Measurements from ENCODE around the gene TAL1. TPM values are rescaled to one million over a fixed set of nuclear protein-coding genes. Genes with fewer than 3 reads are reported as not detected.

The TAL1 gene
- total RNA-seq, 1 donor from 2014 or later = not detected

DNA sequence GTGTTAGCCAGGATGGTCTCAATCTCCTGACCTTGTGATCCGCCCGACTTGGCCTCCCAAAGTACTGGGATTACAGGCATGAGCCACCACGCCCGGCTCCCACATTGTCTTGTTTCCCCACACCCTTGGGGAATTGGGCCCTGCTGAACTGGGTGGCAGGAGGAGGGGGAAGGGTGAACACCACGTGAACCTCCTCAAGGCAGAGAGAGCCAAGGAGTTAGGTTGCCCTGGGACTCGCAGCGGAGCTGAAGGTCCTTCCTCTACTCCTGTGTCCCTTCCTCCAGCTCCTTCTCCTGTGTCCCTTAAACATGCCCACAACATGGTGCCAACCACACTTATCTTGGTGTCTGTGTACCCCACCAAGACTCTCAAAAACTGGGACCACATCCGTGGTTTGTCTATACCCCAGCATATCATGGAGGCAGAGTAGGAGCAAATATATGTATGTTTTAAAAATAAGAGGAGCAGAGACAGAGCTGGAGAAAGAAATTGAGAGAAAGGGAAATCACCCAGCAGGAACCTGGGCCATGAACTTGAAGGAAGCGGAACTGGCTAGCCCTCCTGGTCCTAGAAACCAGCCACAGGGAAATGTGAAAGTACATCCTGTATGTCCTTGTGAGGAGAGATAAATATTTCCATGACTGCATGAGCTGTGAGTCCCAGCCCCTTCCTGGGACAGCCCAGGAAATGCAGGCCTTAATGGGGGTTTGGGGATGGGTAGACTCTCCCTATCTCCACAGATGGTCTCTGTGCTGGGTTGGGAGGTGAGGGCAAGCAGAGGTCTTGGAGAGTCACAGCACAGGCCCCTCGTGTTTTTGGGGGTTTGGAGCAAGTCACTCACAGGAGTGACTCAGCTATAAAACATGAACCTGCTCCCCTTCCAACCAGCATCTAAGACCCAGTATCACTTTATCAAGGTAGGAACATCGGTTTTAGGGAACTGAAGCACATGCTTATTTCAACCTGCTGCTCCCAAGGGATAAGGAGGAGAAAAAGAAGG lies 9.4 kb upstream of the TAL1 start:
- H3K36me3 Mint-ChIP-seq (ENCODE audit: low read depth) = no peaks in the 10 kb centered on the region
- no peak for DNase-seq (ENCODE audit: low spot score)
- H3K27ac Mint-ChIP-seq = no peak overlapping the region
- no peak overlapping the region for H3K4me3 Mint-ChIP-seq (ENCODE audit: low read depth)
- H3K4me1 Mint-ChIP-seq (ENCODE audit: low read depth) = peaks cover 30% of the 10 kb centered on the region
- H3K9me3 Mint-ChIP-seq = no peaks in the 10 kb centered on the region
- intact Hi-C loops (cut with micrococcal nuclease) = no loop called here
- H3K27me3 Mint-ChIP-seq (ENCODE audit: low read depth) = peaks cover 31% of the 10 kb centered on the region

DNA sequence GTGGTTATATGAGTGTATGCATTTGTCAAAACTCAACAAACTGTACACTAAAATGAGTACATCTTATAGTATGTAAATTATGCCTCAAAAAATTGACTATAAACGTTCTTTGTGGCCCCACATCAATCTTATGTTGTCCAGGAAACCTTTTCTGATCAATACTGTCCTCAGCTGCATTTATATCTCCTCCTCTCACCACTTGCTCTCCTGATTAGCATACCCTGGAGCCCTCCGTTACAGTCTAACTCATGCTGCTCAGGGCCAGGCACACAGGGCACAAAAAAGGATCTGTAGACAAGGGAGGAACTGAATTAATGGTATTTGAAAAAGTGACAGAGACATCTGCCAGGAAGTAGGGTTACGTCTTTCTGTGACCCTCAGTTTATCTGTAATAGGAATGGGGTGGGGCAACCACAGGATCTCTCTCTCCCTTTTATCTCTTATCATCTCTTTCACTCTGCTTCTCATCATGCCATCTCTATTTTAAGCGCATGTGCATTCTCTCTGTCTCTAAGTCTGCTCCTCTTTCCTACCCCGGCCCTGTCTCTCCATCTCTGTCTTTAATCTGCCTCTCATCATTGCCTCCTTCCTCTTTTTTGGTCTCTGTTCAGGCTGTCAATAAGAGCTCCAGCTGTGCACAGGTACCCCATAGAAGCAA lies 7.0 kb upstream of the TAL1 start:
- Mint-ChIP-seq H3K4me3 (ENCODE audit: low read depth) (peak overlapping the region; percentile 35), H3K27ac (peak overlapping the region; percentile 46), H3K4me1 (ENCODE audit: low read depth) (peaks cover 32% of the 10 kb centered on the region), H3K27me3 (ENCODE audit: low read depth) (peaks cover 33% of the 10 kb centered on the region), H3K36me3 (ENCODE audit: low read depth) (no peaks in the 10 kb centered on the region), H3K9me3 (no peaks in the 10 kb centered on the region)
- intact Hi-C loops (cut with micrococcal nuclease) = loop anchor here (2.0 kb wide), 1 partner anchor 50 kb away; no protein-coding TSS in a partner anchor
- DNase-seq (ENCODE audit: low spot score) = no peak

DNA sequence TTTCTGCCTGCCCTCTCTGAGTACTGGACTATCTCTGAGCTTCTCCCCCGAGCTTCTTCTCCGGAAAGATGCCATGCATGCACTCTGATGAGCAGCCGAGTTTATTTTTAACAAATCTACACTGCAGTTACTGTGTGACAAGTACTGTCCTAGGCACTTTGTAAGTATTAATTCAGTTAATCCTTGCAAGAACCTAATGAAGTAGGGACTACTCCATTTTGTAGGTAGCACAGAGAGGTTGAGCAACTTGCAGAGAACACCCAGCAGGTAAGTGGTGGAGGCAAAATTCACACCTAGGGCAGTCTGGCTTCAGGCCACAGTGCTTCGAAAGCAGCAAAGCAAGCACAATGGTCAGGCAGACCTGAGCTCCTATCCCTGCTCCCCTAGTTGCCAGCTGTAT lies 3.8 kb upstream of the TAL1 start:
- no peak overlapping the region for H3K27ac Mint-ChIP-seq
- H3K36me3 Mint-ChIP-seq (ENCODE audit: low read depth) = no peaks in the 10 kb centered on the region
- H3K9me3 Mint-ChIP-seq = no peaks in the 10 kb centered on the region
- H3K4me1 Mint-ChIP-seq (ENCODE audit: low read depth) = peaks cover 44% of the 10 kb centered on the region
- DNase-seq (ENCODE audit: low spot score) = no peak
- intact Hi-C loops (cut with micrococcal nuclease) = no loop called here
- no peak overlapping the region for H3K4me3 Mint-ChIP-seq (ENCODE audit: low read depth)
- peaks cover 47% of the 10 kb centered on the region for H3K27me3 Mint-ChIP-seq (ENCODE audit: low read depth)

DNA sequence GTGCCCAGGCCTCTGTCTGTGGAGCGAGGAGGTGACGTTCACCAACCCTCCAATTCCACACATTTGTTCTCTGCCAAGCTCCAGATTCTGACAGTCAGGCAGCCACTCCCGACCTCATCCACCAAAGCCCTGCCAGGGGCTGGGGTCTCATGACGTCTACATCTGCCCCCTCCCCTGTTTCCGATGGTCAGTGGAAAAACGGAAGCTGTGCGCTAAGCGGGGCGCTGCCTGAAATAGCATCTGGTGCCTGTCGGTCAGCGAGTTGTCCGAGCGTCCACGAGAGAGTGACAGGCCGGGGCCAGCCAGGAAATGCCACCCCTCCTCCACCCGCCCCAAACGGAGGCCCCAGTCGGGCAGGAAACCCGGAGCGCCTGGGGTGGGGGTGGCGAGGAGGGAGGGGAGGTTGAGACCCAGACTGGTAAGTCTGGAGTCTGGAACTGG lies 3.2 kb upstream of the TAL1 start:
- no peak for DNase-seq (ENCODE audit: low spot score)
- no peaks in the 10 kb centered on the region for H3K9me3 Mint-ChIP-seq
- H3K27me3 Mint-ChIP-seq (ENCODE audit: low read depth) = peaks cover 52% of the 10 kb centered on the region
- no peak overlapping the region for H3K4me3 Mint-ChIP-seq (ENCODE audit: low read depth)
- no peaks in the 10 kb centered on the region for H3K36me3 Mint-ChIP-seq (ENCODE audit: low read depth)
- intact Hi-C loops (cut with micrococcal nuclease) = no loop called here
- H3K4me1 Mint-ChIP-seq (ENCODE audit: low read depth) = peaks cover 45% of the 10 kb centered on the region
- H3K27ac Mint-ChIP-seq = no peak overlapping the region

DNA sequence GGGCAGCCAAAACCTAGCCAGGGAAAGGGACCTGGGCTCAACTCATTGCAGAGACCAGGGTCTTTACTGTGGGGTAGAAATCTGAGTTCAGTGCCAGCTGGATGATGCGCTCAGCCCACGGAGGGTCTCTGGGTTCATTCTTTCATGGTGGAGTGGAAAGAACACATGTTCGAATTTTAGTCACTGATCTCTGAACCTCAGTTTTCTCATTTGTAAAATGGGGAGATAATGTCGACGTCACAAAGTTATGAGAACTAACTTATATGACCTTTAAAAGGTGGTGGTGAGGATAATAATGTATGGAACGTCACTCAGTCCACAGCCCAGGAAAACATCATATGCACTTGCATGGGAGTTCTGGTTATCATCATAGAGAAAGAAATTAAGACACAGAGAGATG lies 1.2 kb upstream of the TAL1 start:
- Mint-ChIP-seq H3K36me3 (ENCODE audit: low read depth) (no peaks in the 10 kb centered on the region), H3K4me3 (ENCODE audit: low read depth) (no peak overlapping the region), H3K9me3 (no peaks in the 10 kb centered on the region), H3K27ac (no peak overlapping the region), H3K4me1 (ENCODE audit: low read depth) (peaks cover 40% of the 10 kb centered on the region), H3K27me3 (ENCODE audit: low read depth) (peaks cover 69% of the 10 kb centered on the region)
- intact Hi-C loops (cut with micrococcal nuclease) = loop anchor here (5.0 kb wide), 1 partner anchor 741 kb away; no protein-coding TSS in a partner anchor
- DNase-seq (ENCODE audit: low spot score) = no peak

DNA sequence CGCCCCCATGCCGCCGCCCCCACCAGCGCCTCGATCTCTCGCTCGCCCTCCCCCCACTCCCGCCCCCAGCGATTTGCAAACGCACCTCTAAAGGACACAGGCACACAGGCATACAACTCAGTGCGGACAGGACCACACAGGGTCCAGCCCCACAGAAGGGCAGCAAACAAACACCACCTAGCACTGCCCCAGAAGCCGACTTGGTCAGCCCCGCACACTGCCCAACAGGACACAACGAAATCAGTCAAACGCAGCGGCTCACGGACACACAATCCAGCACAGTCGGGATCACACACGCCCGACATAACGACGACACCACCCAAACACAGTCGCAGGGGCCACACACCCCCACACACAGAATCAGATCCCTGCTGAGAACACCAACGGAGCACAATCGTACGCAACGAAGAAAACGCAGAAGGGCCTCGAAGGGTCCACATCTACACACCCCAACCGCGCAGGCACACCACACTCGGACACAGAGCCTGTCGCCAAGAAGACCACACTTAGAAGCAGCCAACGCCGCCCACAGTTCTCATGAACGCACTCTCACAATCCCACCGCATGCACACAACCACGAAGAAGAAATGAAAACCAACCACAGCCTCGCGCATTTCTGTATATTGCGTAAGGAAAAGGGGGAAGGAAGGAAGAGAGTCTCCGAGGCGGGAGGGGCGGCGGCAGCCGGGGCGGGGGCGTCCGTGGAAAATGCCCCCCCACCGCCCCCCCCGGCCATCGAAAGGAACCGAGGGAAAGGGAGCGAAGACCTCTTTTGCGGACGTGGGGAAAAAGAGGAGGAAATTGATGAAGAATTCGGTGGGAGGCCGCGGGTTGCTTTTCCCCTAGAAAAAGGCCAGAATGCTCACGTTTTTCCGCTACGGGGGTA lies 481 bp downstream of the TAL1 start:
- intact Hi-C loops (cut with micrococcal nuclease) = loop anchor here (2.0 to 5.0 kb wide), 3 partner anchors 205 to 739 kb away; no protein-coding TSS in a partner anchor
- Mint-ChIP-seq H3K27me3 (ENCODE audit: low read depth) (peaks cover 82% of the 10 kb centered on the region), H3K4me1 (ENCODE audit: low read depth) (peaks cover 29% of the 10 kb centered on the region), H3K27ac (peak overlapping the region; percentile 29), H3K36me3 (ENCODE audit: low read depth) (no peaks in the 10 kb centered on the region), H3K9me3 (no peaks in the 10 kb centered on the region), H3K4me3 (ENCODE audit: low read depth) (peak overlapping the region; percentile 81)
- DNase-seq (ENCODE audit: low spot score) = peak; percentile 27

DNA sequence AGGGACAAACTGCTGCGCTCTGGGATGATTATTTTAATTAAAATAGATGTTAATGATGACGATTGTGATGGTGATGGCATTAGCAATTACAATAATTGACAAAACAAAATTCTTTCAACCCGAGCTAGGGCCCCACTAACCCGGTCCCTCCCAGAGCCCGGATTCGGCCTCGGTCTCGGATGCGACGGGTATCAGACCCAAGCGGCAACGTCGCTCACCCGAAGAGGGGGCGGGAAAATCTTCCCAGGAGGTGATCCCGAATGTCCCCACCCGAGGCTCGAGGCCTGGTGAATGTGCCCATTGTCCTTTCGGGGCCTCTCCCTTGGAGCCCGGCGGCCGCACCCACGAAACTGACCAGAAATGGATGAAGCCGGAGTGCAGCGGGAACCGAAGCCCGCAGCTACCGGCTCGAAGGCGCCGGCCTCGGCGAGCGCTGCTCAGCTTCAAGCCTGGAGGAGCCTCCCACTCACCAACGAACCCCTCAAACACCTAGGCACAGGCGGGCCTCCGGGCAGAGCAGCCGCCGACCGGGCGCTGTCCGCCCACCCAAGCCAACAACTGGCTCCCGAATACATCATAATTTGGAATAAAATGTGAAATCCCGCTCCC lies 1.2 kb downstream of the TAL1 start:
- peaks cover 82% of the 10 kb centered on the region for H3K27me3 Mint-ChIP-seq (ENCODE audit: low read depth)
- no peaks in the 10 kb centered on the region for H3K36me3 Mint-ChIP-seq (ENCODE audit: low read depth)
- peaks cover 30% of the 10 kb centered on the region for H3K4me1 Mint-ChIP-seq (ENCODE audit: low read depth)
- no peak overlapping the region for H3K27ac Mint-ChIP-seq
- H3K4me3 Mint-ChIP-seq (ENCODE audit: low read depth) = no peak overlapping the region
- DNase-seq (ENCODE audit: low spot score) = no peak
- no peaks in the 10 kb centered on the region for H3K9me3 Mint-ChIP-seq
- intact Hi-C loops (cut with micrococcal nuclease) = loop anchor here (2.0 to 5.0 kb wide), 3 partner anchors 206 to 738 kb away; no protein-coding TSS in a partner anchor

DNA sequence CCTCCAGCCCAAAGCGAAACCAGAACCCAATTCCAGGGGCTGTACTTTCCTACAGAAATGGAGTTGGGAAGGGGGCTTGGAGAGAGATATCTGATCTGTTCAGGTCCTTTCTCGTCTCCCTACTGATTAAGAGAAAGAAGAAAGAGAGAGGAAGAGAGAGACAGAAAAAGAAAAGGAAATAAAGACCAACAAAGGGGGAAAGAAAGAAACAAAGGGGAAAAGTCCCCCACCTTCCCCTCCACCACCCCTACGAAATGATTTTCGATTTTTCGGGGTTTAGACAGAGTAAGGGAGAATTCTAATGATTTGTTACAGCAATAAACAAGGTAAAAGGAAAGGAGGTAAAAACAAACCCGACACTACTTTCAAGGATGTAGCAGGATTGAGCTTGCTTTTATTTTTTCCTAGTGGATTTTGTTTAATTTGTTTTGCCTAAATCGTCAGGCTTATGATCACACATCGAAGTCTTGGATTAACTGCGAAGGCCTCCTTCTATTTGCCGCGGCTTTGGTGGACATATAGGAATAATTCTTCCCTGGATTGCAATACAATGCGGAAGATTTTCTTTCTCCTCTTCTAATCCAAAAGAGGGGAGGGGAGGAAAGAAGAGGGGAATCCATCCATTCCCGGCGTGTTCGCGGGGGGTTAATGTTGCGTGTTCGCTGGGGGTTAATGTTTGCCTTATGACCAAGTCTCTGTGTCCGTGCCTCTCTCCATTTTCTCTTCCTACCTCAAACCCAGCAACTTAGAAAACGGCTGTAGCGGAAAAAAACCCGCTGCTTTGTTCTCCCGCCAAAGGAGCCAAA lies 1.9 kb downstream of the TAL1 start:
- Mint-ChIP-seq H3K4me1 (ENCODE audit: low read depth) (peaks cover 30% of the 10 kb centered on the region), H3K9me3 (no peaks in the 10 kb centered on the region), H3K27ac (no peak overlapping the region), H3K27me3 (ENCODE audit: low read depth) (peaks cover 83% of the 10 kb centered on the region), H3K36me3 (ENCODE audit: low read depth) (no peaks in the 10 kb centered on the region), H3K4me3 (ENCODE audit: low read depth) (no peak overlapping the region)
- no peak for DNase-seq (ENCODE audit: low spot score)
- intact Hi-C loops (cut with micrococcal nuclease) = loop anchor here (2.0 to 5.0 kb wide), 4 partner anchors 207 to 738 kb away; no protein-coding TSS in a partner anchor

DNA sequence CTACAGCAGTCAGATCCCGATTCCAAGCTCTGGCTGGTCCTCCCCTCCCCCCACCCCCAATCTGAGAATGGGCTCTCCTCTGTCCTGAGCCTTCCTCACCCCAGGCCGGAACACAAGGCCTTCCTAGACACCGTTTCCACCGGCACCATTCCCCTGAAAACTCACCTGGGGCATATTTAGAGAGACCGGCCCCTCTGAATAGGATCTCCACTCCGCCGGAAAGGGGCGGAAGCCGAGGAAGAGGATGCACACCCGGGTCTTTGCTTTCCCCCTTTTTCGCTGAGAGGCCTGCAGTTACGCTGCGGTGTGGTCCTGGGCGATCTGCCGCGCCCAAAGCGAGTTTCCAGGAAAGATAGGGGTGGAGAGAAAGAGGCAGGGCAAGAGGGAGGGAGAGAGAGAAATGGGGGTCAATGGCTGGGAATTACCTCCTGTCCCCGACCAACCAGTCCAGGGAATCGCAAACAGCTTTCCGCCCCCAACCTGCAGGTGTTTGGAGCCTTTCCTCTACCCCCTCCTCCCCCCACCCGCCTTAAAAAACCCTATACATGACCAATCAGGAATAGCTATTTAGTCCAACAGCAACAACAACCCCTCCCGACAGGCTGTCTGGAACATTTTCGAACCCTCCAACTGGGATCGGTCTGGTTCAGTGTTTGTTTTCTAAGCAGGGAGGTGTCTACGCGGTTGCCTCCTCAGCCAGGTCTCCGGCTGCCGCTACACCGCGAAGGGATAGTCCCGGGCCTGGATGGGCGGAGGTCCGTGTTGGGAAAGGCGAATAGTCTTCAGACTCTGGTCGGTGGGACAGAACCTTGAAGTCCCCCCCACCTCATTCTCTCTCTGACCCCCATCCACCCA lies 2.8 kb downstream of the TAL1 start:
- Mint-ChIP-seq H3K27ac (no peak overlapping the region), H3K27me3 (ENCODE audit: low read depth) (peaks cover 78% of the 10 kb centered on the region), H3K36me3 (ENCODE audit: low read depth) (no peaks in the 10 kb centered on the region), H3K9me3 (no peaks in the 10 kb centered on the region), H3K4me1 (ENCODE audit: low read depth) (peaks cover 30% of the 10 kb centered on the region), H3K4me3 (ENCODE audit: low read depth) (no peak overlapping the region)
- intact Hi-C loops (cut with micrococcal nuclease) = loop anchor here (5.0 kb wide), 1 partner anchor 483 kb away; no protein-coding TSS in a partner anchor
- DNase-seq (ENCODE audit: low spot score) = no peak

DNA sequence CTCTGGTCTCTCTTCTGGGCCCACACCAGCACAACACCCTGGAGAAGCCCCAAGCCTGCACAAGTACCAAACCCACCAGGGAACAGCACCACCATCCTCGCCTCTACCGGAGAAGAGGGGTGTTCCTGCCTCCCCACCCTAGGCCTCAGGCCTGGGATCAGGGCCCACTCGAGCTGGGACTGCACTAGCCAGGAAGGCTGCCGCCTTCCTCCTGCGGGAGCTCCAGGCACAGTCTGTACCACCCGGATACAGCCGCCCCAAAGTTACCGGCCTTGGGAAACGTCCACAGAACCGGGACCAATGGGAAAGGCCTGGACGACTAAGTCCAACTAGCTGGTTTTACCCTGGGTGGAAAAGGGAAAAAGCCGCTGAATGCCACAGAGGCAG lies 3.4 kb downstream of the TAL1 start:
- intact Hi-C loops (cut with micrococcal nuclease) = loop anchor here (5.0 kb wide), 1 partner anchor 484 kb away; no protein-coding TSS in a partner anchor
- peaks cover 30% of the 10 kb centered on the region for H3K4me1 Mint-ChIP-seq (ENCODE audit: low read depth)
- no peaks in the 10 kb centered on the region for H3K36me3 Mint-ChIP-seq (ENCODE audit: low read depth)
- H3K4me3 Mint-ChIP-seq (ENCODE audit: low read depth) = no peak overlapping the region
- DNase-seq (ENCODE audit: low spot score) = no peak
- no peak overlapping the region for H3K27ac Mint-ChIP-seq
- peaks cover 72% of the 10 kb centered on the region for H3K27me3 Mint-ChIP-seq (ENCODE audit: low read depth)
- H3K9me3 Mint-ChIP-seq = no peaks in the 10 kb centered on the region

Measured in activated T-helper 2 cell treated with anti-CD3 and anti-CD28 coated beads, Interferon-gamma antibody, Interleukin-2, Interleukin-4, amounts not matched to agents 10 μg/mL and 5 μg/mL and 100 μg/mL, durations not matched to agents 14 hours and 24 hours and 36 hours (primary cell).